H1 (cell line): ENCODE data around the gene MYPOP. TPM values are rescaled to one million over a fixed set of nuclear protein-coding genes. Genes with fewer than 3 reads are reported as not detected.

Source experiments
- CTCF ChIA-PET: fragments of 300-600 bp; sonication (Branson Sonifier 250); formaldehyde crosslinking; loops from one replicate; lab custom pipeline; 2021; ENCODE audit not compliant: partially characterized antibody; lab: Charles Lee
- POLR2A ChIA-PET: fragments of 300-600 bp; sonication (Branson Sonifier 250); formaldehyde crosslinking; loops from one replicate; lab custom pipeline; 2021; ENCODE audit warnings: inconsistent platforms; ENCODE audit not compliant: partially characterized antibody; lab: Charles Lee
- DNase-seq, 2 experiments: peaks; one replicate each; pipeline versions ENCODE4 v3.0.0 to v3.0.0-alpha.2; 2010 to 2022; ENCODE audit warnings: low spot score in 2 of 2, low read depth in 1 of 2, mixed read lengths in 1 of 2
- FAIRE-seq: peaks from 2 replicates; lab custom pipeline; 2011; peaks lifted over from hg19 to GRCh38; lab: Jason Lieb, UNC
- H2AFZ ChIP-seq: 2 replicates; pipeline ENCODE4 v1.8.1; 2012; ENCODE audit warnings: low read length, inconsistent platforms
- H2AK5ac ChIP-seq: 2 replicates; pipeline ENCODE4 v1.6.1; 2013; ENCODE audit warnings: low read depth, low read length
- H2BK120ac ChIP-seq: replicated peaks from 2 replicates; pipeline ENCODE3; 2013; ENCODE audit warnings: low read depth, low read length, inconsistent platforms
- H2BK12ac ChIP-seq: 2 replicates; pipeline ENCODE4 v1.6.1; 2013; ENCODE audit warnings: low read depth, low read length
- H2BK15ac ChIP-seq: 2 replicates; pipeline ENCODE4 v1.6.1; 2013; ENCODE audit warnings: low read length
- H2BK20ac ChIP-seq: 2 replicates; pipeline ENCODE4 v1.6.1; 2013; ENCODE audit warnings: low read length
- H2BK5ac ChIP-seq: 2 replicates; pipeline ENCODE4 v1.6.1; 2013; ENCODE audit warnings: low read depth, low read length
- H3K14ac ChIP-seq: 2 replicates; pipeline ENCODE4 v1.6.1; 2013; ENCODE audit warnings: inconsistent platforms; ENCODE audit not compliant: insufficient read length
- H3K18ac ChIP-seq: 2 replicates; pipeline ENCODE4 v1.6.1; 2013; ENCODE audit warnings: low read length; ENCODE audit errors: extremely low read depth
- H3K23ac ChIP-seq: 2 replicates; pipeline ENCODE4 v1.6.1; 2013; ENCODE audit warnings: inconsistent platforms; ENCODE audit not compliant: insufficient read length
- H3K23me2 ChIP-seq: 2 replicates; pipeline ENCODE4 v1.6.1; 2013; ENCODE audit warnings: low read depth, low read length
- H3K27ac ChIP-seq: 2 replicates; pipeline ENCODE4 v1.6.1; 2011; ENCODE audit warnings: low read depth, low read length, inconsistent platforms
- H3K27me3 ChIP-seq, 4 experiments: replicated peaks in 1 of 4; 1 replicate in 1 of 4; 2 replicates in 3 of 4; pipeline versions ENCODE4 v1.6.1 to v1.8.1; 2011 to 2013; ENCODE audit warnings: low read length in 3 of 4, mild to moderate bottlenecking in 3 of 4, inconsistent platforms in 2 of 4, mixed read lengths in 2 of 4, moderate library complexity in 1 of 4; ENCODE audit not compliant: control insufficient read depth in 3 of 4, insufficient read depth in 3 of 4; ENCODE audit errors: extremely low read depth in 1 of 4
- H3K36me3 ChIP-seq, 4 experiments: 2 replicates each; pipeline versions ENCODE4 v1.6.1 to v1.8.1; 2011 to 2013; ENCODE audit warnings: mild to moderate bottlenecking in 4 of 4, low read length in 3 of 4, moderate library complexity in 2 of 4, control low read depth in 1 of 4, inconsistent platforms in 1 of 4; ENCODE audit not compliant: insufficient read depth in 4 of 4, control insufficient read depth in 2 of 4
- H3K4ac ChIP-seq: replicated peaks from 2 replicates; pipeline ENCODE3; 2013; ENCODE audit warnings: low read length, low read depth, mixed read lengths, inconsistent platforms; ENCODE audit not compliant: insufficient read length
- H3K4me1 ChIP-seq, 4 experiments: replicated peaks in 1 of 4; 1 replicate in 1 of 4; 2 replicates in 3 of 4; pipeline versions ENCODE4 v1.6.1 to v1.8.1; 2011 to 2013; ENCODE audit warnings: low read length in 3 of 4, inconsistent platforms in 2 of 4, mixed read lengths in 1 of 4; ENCODE audit not compliant: insufficient read depth in 4 of 4, control insufficient read depth in 3 of 4
- H3K4me2 ChIP-seq, 2 experiments: 2 replicates each; pipeline versions ENCODE4 v1.6.1 to v1.8.1; 2011 to 2013; ENCODE audit warnings: low read depth in 2 of 2, low read length in 2 of 2, control low read depth in 1 of 2, inconsistent platforms in 1 of 2, mild to moderate bottlenecking in 1 of 2; ENCODE audit not compliant: insufficient read depth in 1 of 2
- H3K4me3 ChIP-seq, 4 experiments: fragments of 200-600, 300-600 bp in 1 of 4; sonication (generic), shearing (Covaris generic), sonication (Bioruptor Twin) in 1 of 4; 2 replicates each; pipeline versions ENCODE4 v1.5.1 to v1.8.1; 2011 to 2016; ENCODE audit warnings: low read length in 4 of 4, low read depth in 3 of 4, control low read depth in 2 of 4, inconsistent platforms in 2 of 4, mild to moderate bottlenecking in 2 of 4, mixed read lengths in 1 of 4, moderate library complexity in 1 of 4; ENCODE audit not compliant: insufficient read depth in 2 of 4; ENCODE audit errors: extremely low read depth in 1 of 4
- H3K56ac ChIP-seq: replicated peaks from 2 replicates; pipeline ENCODE3; 2013; ENCODE audit warnings: low read depth, mild to moderate bottlenecking, mixed read lengths, low read length, inconsistent platforms; ENCODE audit not compliant: insufficient read length
- H3K79me1 ChIP-seq: 2 replicates; pipeline ENCODE4 v1.6.1; 2013; ENCODE audit warnings: low read depth, low read length, control low read depth
- H3K79me2 ChIP-seq, 2 experiments: 2 replicates each; pipeline versions ENCODE4 v1.6.1 to v1.8.1; 2012 to 2013; ENCODE audit warnings: low read length in 2 of 2, mild to moderate bottlenecking in 2 of 2, inconsistent platforms in 1 of 2; ENCODE audit not compliant: insufficient read depth in 2 of 2, control insufficient read depth in 1 of 2
- H3K9ac ChIP-seq, 4 experiments: replicated peaks in 1 of 4; 1 replicate in 1 of 4; 2 replicates in 3 of 4; pipeline versions ENCODE4 v1.6.1 to v1.8.1; 2011 to 2013; ENCODE audit warnings: low read depth in 3 of 4, low read length in 3 of 4, control low read depth in 2 of 4, mild to moderate bottlenecking in 2 of 4, moderate library complexity in 2 of 4, inconsistent platforms in 1 of 4; ENCODE audit errors: extremely low read depth in 1 of 4
- H3K9me3 ChIP-seq, 2 experiments: 2 replicates each; pipeline versions ENCODE4 v1.6.1 to v1.8.1; 2012 to 2013; ENCODE audit warnings: mild to moderate bottlenecking in 2 of 2, moderate library complexity in 2 of 2, control low read depth in 1 of 2, inconsistent platforms in 1 of 2, low read depth in 1 of 2, low read length in 1 of 2, mixed read lengths in 1 of 2; ENCODE audit not compliant: insufficient read depth in 2 of 2
- H4K20me1 ChIP-seq, 2 experiments: replicated peaks in 1 of 2; 2 replicates each; pipeline versions ENCODE3 to v1.8.1; 2011 to 2013; ENCODE audit warnings: inconsistent platforms in 2 of 2, low read length in 2 of 2, mild to moderate bottlenecking in 1 of 2; ENCODE audit not compliant: insufficient read depth in 2 of 2, control insufficient read depth in 1 of 2
- H4K5ac ChIP-seq: 2 replicates; pipeline ENCODE4 v1.6.1; 2013; ENCODE audit warnings: low read length, low read depth, mixed read lengths, inconsistent platforms; ENCODE audit not compliant: insufficient read length
- H4K8ac ChIP-seq: 2 replicates; pipeline ENCODE4 v1.8.0; 2013; ENCODE audit warnings: mild to moderate bottlenecking, moderate library complexity, low read length, inconsistent platforms; ENCODE audit not compliant: insufficient read depth; ENCODE audit errors: extremely low read depth
- H4K91ac ChIP-seq: replicated peaks from 2 replicates; pipeline ENCODE3; 2013; ENCODE audit warnings: low read length, mixed read lengths, inconsistent platforms; ENCODE audit not compliant: insufficient read length
- CREB1 ChIP-seq: IDR thresholded peaks from 2 replicates; pipeline ENCODE4 v1.6.1; 2012; ENCODE audit warnings: inconsistent platforms
- GTF2F1 ChIP-seq: IDR thresholded peaks from 2 replicates; pipeline ENCODE4 v1.6.1; 2012; ENCODE audit warnings: low read depth, low read length, improper control_type of control experiment, borderline replicate concordance
- RBBP5 ChIP-seq: IDR thresholded peaks from 2 replicates; pipeline ENCODE4 v1.7.1; 2012; ENCODE audit warnings: low read depth, mild to moderate bottlenecking, inconsistent platforms, low read length, moderate library complexity, borderline replicate concordance
- SP2 ChIP-seq: IDR thresholded peaks from 2 replicates; pipeline ENCODE4 v1.6.1; 2012; ENCODE audit warnings: mild to moderate bottlenecking, low read length, inconsistent platforms
- WGBS, 2 experiments: shearing (Covaris generic) in 1 of 2; methylation state at CpG; one replicate each; pipeline versions ENCODE4 v1.1.6 to v1.1.7; 2013 to 2015; ENCODE audit warnings: low lambda C conversion rate in 2 of 2, mixed read lengths in 2 of 2, inconsistent platforms in 1 of 2, low coverage in 1 of 2, missing lambda C conversion rate in 1 of 2; ENCODE audit not compliant: insufficient replicate concordance in 2 of 2, insufficient coverage in 1 of 2, insufficient read length in 1 of 2; ENCODE audit errors: extremely low coverage in 1 of 2, missing lambda C conversion rate in 1 of 2; 5-methylcytosine and 5-hydroxymethylcytosine counted together
- polyA plus RNA-seq, 7 experiments: library from polyadenylated mRNA; depleted of rRNA in 3 of 7; stranded (reverse) in 5 of 7; unstranded in 2 of 7; fragments of >200 nt in 5 of 7; fragments of 200-250 nt in 2 of 7; gene quantifications; 1 replicate in 5 of 7; 2 replicates in 1 of 7; 4 replicates in 1 of 7; pipeline versions ENCODE4 v1.2.1 to v1.2.3, GENCODE V29; 2011 to 2013; ENCODE audit warnings: missing spikeins in 2 of 7, mixed read lengths in 2 of 7
- total RNA-seq: library from RNA; stranded (reverse); fragmentation: NEBNext Ultra II Directional; extraction: Animal tissue kit (Norgen Biotek cat#: 25700); gene quantifications from 2 replicates; pipeline ENCODE4 v1.2.1, GENCODE V29; 2021

The MYPOP gene
- total and polyA plus RNA-seq, 2 of the 8 experiments (the other 6 are each of a cell fraction or from before 2014, with no cell fraction given), result 3.2 to 11.1 TPM

DNA sequence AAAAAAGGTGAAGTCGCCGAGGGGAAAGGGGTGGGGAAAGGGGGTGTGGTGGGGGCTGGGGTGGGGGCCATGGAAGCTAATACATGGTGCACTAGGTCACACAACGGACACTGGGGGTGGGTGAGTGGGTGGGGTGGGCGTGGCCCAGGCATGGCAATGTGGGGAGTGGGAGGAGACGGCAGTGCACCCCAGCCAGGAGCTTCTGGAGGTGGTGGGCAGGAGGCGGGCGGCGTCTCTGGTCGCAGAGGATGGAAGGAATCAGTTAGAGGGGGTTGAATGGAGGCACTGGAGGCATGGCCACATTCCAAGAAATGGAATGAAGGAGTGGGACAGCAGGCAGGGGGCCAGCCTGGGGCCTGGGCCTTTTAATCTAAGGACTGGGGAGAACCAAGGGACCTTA, 31.3 kb upstream of the MYPOP start:
- Histone ChIP-seq H3K4me1 (peaks cover 0 to 3% (median 0%) of the 10 kb centered on the region in 4 experiments; a peak in 2 of 7 replicates), H2BK120ac (no peak overlapping the region), H2AK5ac (no peak overlapping the region), H2AFZ (no peak overlapping the region), H2BK20ac (no peak overlapping the region), H3K4me2 (no peak overlapping the region), H4K5ac (no peak overlapping the region), H2BK5ac (no peak overlapping the region), H3K27me3 (peaks cover 1 to 11% (median 4%) of the 10 kb centered on the region in 4 experiments; a peak in 5 of 7 replicates), H3K18ac (no peak overlapping the region), H3K9ac (no peak overlapping the region), H3K14ac (no peak overlapping the region), H3K36me3 (no peaks in the 10 kb centered on the region; a peak in 1 of 8 replicates), H2BK12ac (no peak overlapping the region), H3K79me2 (no peaks in the 10 kb centered on the region), H3K56ac (no peak overlapping the region), H3K23ac (no peak overlapping the region), H4K8ac (no peak overlapping the region), H3K23me2 (no peaks in the 10 kb centered on the region), H3K79me1 (no peaks in the 10 kb centered on the region), H3K9me3 (no peaks in the 10 kb centered on the region), H3K27ac (no peak overlapping the region), H3K4me3 (no peak overlapping the region), H2BK15ac (no peak overlapping the region), H3K4ac (no peak overlapping the region), H4K20me1 (peaks cover 0 to 2% of the 10 kb centered on the region in 2 experiments), H4K91ac (no peak overlapping the region)
- FAIRE-seq, result no peak
- ChIA-PET CTCF (interaction anchor here (1.2 to 2.1 kb wide), 2 partner anchors 14 to 144 kb away, joined by 3 to 5 read pairs; no protein-coding TSS in a partner anchor), POLR2A (interaction anchor here (0.8 to 1.1 kb wide), 2 partner anchors 26 to 40 kb away, joined by 3 read pairs; no protein-coding TSS in a partner anchor)
- DNase-seq, result no peak
- 95% methylated on average over 7 of the region's 9 CpGs; no CpG with 5 or more reads in 1 of the 2 experiments for WGBS, 2 experiments
- TF ChIP-seq CREB1 (no peak), SP2 (no peak), GTF2F1 (no peak), RBBP5 (no peak)
